ENCODE measurements around the gene MPDZ. TPM values are rescaled to one million over a fixed set of nuclear protein-coding genes. Genes with fewer than 3 reads are reported as not detected.

Gene MPDZ
- total RNA-seq, 1 donor from 2014 or later: 70.7 TPM

GRCh38 chr9:13107008-13107407 lies 172.5 kb downstream of the MPDZ start:
- no peak for DNase-seq
- TF ChIP-seq CTCF (IDR thresholded peaks at IDR 0.05; ENCODE audit: borderline replicate concordance): no peak
- peaks cover 81% of the 10 kb centered on the region for H3K36me3 ChIP-seq
- H3K27ac ChIP-seq (replicated peaks): no peak overlapping the region
- no peak overlapping the region for H3K4me3 ChIP-seq
- intact Hi-C loops (cut with micrococcal nuclease): no loop called here
- no peaks in the 10 kb centered on the region for H3K9me3 ChIP-seq (replicated peaks)
- H3K4me1 ChIP-seq: peaks cover 18% of the 10 kb centered on the region
- H3K27me3 ChIP-seq (ENCODE audit: low read depth): no peaks in the 10 kb centered on the region

GRCh38 chr9:13100914-13101572 lies 178.4 kb downstream of the MPDZ start:
- intact Hi-C loops (cut with micrococcal nuclease): no loop called here
- peaks cover 10% of the 10 kb centered on the region for H3K4me1 ChIP-seq
- DNase-seq: no peak
- H3K9me3 ChIP-seq (replicated peaks): no peaks in the 10 kb centered on the region
- TF ChIP-seq CTCF (IDR thresholded peaks at IDR 0.05; ENCODE audit: borderline replicate concordance): no peak
- H3K36me3 ChIP-seq: peaks cover 29% of the 10 kb centered on the region
- H3K27ac ChIP-seq (replicated peaks): no peak overlapping the region
- no peak overlapping the region for H3K4me3 ChIP-seq
- no peaks in the 10 kb centered on the region for H3K27me3 ChIP-seq (ENCODE audit: low read depth)

GRCh38 chr9:13095056-13095455 lies 184.4 kb downstream of the MPDZ start:
- H3K9me3 ChIP-seq (replicated peaks): no peaks in the 10 kb centered on the region
- no peak for DNase-seq

GRCh38 chr9:13090628-13091027 lies 188.9 kb downstream of the MPDZ start:
- intact Hi-C loops (cut with micrococcal nuclease): no loop called here
- Histone ChIP-seq H3K27me3 (ENCODE audit: low read depth) (no peaks in the 10 kb centered on the region), H3K36me3 (no peaks in the 10 kb centered on the region), H3K9me3 (replicated peaks) (no peaks in the 10 kb centered on the region), H3K27ac (replicated peaks) (no peak overlapping the region), H3K4me1 (no peaks in the 10 kb centered on the region), H3K4me3 (no peak overlapping the region)
- TF ChIP-seq CTCF (IDR thresholded peaks at IDR 0.05; ENCODE audit: borderline replicate concordance): no peak
- DNase-seq: no peak

More at GRCh38 chr9:13095056-13095455, 184.4 kb downstream of the MPDZ start:
- no peaks in the 10 kb centered on the region for H3K27me3 ChIP-seq (ENCODE audit: low read depth)
- no peak for TF ChIP-seq CTCF (IDR thresholded peaks at IDR 0.05; ENCODE audit: borderline replicate concordance)
- H3K36me3 ChIP-seq: no peaks in the 10 kb centered on the region
- H3K4me3 ChIP-seq: no peak overlapping the region
- no peak overlapping the region for H3K27ac ChIP-seq (replicated peaks)
- H3K4me1 ChIP-seq: no peaks in the 10 kb centered on the region
- intact Hi-C loops (cut with micrococcal nuclease): loop anchor here (5.0 kb wide), 1 partner anchor 378 kb away; no protein-coding TSS in a partner anchor

- TF ChIP-seq CTCF (IDR thresholded peaks at IDR 0.05; ENCODE audit: borderline replicate concordance): no peak
- Histone ChIP-seq H3K9me3 (replicated peaks) (no peaks in the 10 kb centered on the region), H3K4me3 (no peak overlapping the region), H3K36me3 (no peaks in the 10 kb centered on the region), H3K27ac (replicated peaks) (no peak overlapping the region), H3K4me1 (no peaks in the 10 kb centered on the region), H3K27me3 (ENCODE audit: low read depth) (no peaks in the 10 kb centered on the region)
- intact Hi-C loops (cut with micrococcal nuclease): loop anchor here (5.0 to 10.0 kb wide), 2 partner anchors 55 to 367 kb away; no protein-coding TSS in a partner anchor
- DNase-seq: no peak
These were observed 189.8 kb downstream of the MPDZ start for GRCh38 chr9:13089666-13090065.

Data from left ventricle myocardium inferior (tissue), 1 donor.